ENCODE results near the gene TMPO. TPM values are rescaled to one million over a fixed set of nuclear protein-coding genes. Genes with fewer than 3 reads are reported as not detected.

The TMPO gene
- total and polyA plus RNA-seq, 10 of the 15 experiments (the other 5 are each of a cell fraction or from before 2014, with no cell fraction given) = 79.8 to 246 (median 179) TPM

- TF ChIP-seq MXI1 (IDR thresholded peaks at IDR 0.05; ENCODE audit: low read depth, low read length) (peak; percentile 57; the same call in 1 of the 2 replicates), CUX1 (IDR thresholded peaks at IDR 0.05; ENCODE audit: insufficient replicate concordance, low read depth, low read length) (no peak), TBL1XR1 (IDR thresholded peaks at IDR 0.05; ENCODE audit: low read depth, low read length) (no peak; the same call in 1 of the 2 replicates), ZNF687 (IDR thresholded peaks at IDR 0.05) (peak; percentile 31; the same call in 1 of the 2 replicates), NBN (IDR thresholded peaks at IDR 0.05) (0 out of 2 replicates have a peak, but pooled peaks have one; percentile 39), RBBP5 (conservative IDR thresholded peaks at IDR 0.05) (no peak), BRCA1 (IDR thresholded peaks at IDR 0.05; ENCODE audit: low read depth, low read length) (no peak), PAX5 (IDR thresholded peaks at IDR 0.05; ENCODE audit: borderline replicate concordance, low read depth, low read length) (peak; percentile 52; the same call in 1 of the 2 replicates), ESRRA (IDR thresholded peaks at IDR 0.05; ENCODE audit: low read length) (no peak), SREBF1 (IDR thresholded peaks at IDR 0.05; ENCODE audit: low read length) (peak; percentile 40; the same call in 1 of the 2 replicates), NFXL1 (IDR thresholded peaks at IDR 0.05; ENCODE audit: borderline replicate concordance) (no peak), YBX1 (IDR thresholded peaks at IDR 0.05) (no peak), BCL11A (IDR thresholded peaks at IDR 0.05; ENCODE audit: low read depth, low read length) (no peak), SMC3 (IDR thresholded peaks at IDR 0.05; ENCODE audit: borderline replicate concordance, low read length) (no peak), FOS (IDR thresholded peaks at IDR 0.05; ENCODE audit: borderline replicate concordance, extremely low read depth, insufficient read length) (peak; percentile 79), BCL3 (IDR thresholded peaks at IDR 0.05; ENCODE audit: borderline replicate concordance, insufficient read depth, low read depth, low read length, poor library complexity, severe bottlenecking) (peak; percentile 53), SP1 (IDR thresholded peaks at IDR 0.05; ENCODE audit: low read depth, low read length) (peak; percentile 97), RUNX3 (IDR thresholded peaks at IDR 0.05; ENCODE audit: low read length) (0 out of 2 replicates have a peak, but pooled peaks have one; percentile 30), ETV6 (conservative IDR thresholded peaks at IDR 0.05 in 1 of 2, IDR thresholded peaks at IDR 0.05 in 1 of 2; ENCODE audit: borderline replicate concordance in 1 of 2, low read depth in 1 of 2) (peak in 1 of 2 experiments; percentile 33; a peak in 1 of 4 replicates), DPF2 (IDR thresholded peaks at IDR 0.05) (0 out of 2 replicates have a peak, but pooled peaks have one; percentile 14)
Observed at GRCh38 chr12:98515287-98516110, at the start of gene TMPO (continued).

All from GM12878 (cell line).